Measurements from ENCODE around the gene MINDY4.

DNA sequence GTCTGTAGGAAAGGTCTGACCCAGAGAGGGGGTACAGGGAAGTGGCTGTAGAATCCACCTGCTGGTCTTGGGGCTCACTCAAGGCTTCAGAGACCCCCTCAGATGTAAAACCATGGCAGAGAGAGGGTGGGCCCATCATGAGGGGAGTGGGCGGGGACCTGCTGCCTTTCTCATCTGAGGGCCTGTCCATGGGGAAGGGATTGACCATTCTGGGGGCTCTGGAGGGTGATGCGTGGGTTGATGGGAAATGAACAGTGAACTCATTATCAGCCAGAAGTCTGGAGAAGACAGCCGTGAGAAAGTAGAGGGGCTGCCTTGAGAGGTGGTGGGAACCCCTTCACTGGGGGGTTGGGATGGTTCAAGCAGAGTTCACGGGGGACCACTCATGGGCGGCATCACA, 66.8 kb downstream of the MINDY4 start:
- TF ChIP-seq SETDB1 (CRISPR knock-in tag; IDR thresholded peaks at IDR 0.05; ENCODE audit: borderline replicate concordance) (no peak), NR2F1 (CRISPR knock-in tag; IDR thresholded peaks at IDR 0.05) (no peak), RBAK (CRISPR knock-in tag; IDR thresholded peaks at IDR 0.05) (no peak), RXRA (CRISPR knock-in tag; IDR thresholded peaks at IDR 0.05) (no peak)
- TF ChIP-seq, protein P1, sequence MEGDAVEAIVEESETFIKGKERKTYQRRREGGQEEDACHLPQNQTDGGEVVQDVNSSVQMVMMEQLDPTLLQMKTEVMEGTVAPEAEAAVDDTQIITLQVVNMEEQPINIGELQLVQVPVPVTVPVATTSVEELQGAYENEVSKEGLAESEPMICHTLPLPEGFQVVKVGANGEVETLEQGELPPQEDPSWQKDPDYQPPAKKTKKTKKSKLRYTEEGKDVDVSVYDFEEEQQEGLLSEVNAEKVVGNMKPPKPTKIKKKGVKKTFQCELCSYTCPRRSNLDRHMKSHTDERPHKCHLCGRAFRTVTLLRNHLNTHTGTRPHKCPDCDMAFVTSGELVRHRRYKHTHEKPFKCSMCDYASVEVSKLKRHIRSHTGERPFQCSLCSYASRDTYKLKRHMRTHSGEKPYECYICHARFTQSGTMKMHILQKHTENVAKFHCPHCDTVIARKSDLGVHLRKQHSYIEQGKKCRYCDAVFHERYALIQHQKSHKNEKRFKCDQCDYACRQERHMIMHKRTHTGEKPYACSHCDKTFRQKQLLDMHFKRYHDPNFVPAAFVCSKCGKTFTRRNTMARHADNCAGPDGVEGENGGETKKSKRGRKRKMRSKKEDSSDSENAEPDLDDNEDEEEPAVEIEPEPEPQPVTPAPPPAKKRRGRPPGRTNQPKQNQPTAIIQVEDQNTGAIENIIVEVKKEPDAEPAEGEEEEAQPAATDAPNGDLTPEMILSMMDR (CRISPR knock-in tag; IDR thresholded peaks at IDR 0.05) = no peak

All from HepG2 (cell line).